HEK293 (cell line): ENCODE measurements around the gene TYROBP.

Source experiments
- ATF2 ChIP-seq: fragments of 450-650 bp; formaldehyde crosslinking; IDR thresholded peaks from 2 replicates; pipeline ENCODE4 v1.5.1; 2016; ENCODE audit warnings: missing biosample characterization, missing genetic modification characterization, low read depth
- CTCF ChIP-seq: fragments of 450-650 bp; formaldehyde crosslinking; IDR thresholded peaks from 2 replicates; pipeline ENCODE4 v1.5.1; 2016; ENCODE audit warnings: missing biosample characterization, missing genetic modification characterization
- GLI2 ChIP-seq: fragments of 450-650 bp; formaldehyde crosslinking; IDR thresholded peaks from 2 replicates; pipeline ENCODE4; 2017; ENCODE audit warnings: missing biosample characterization, missing genetic modification characterization, low read depth, borderline replicate concordance
- GLIS1 ChIP-seq: fragments of 450-650 bp; formaldehyde crosslinking; IDR thresholded peaks from 2 replicates; pipeline ENCODE4 v1.5.1; 2016; ENCODE audit warnings: missing biosample characterization, missing genetic modification characterization
- GLIS2 ChIP-seq: fragments of 450-650 bp; formaldehyde crosslinking; IDR thresholded peaks from 2 replicates; pipeline ENCODE4 v1.5.1; 2016; ENCODE audit warnings: missing biosample characterization, missing genetic modification characterization
- IKZF3 ChIP-seq: fragments of 450-650 bp; IDR thresholded peaks from 2 replicates; pipeline ENCODE4 v1.5.0; 2018; ENCODE audit warnings: missing biosample characterization, mild to moderate bottlenecking, missing genetic modification characterization, moderate library complexity
- KLF16 ChIP-seq: fragments of 450-650 bp; formaldehyde crosslinking; IDR thresholded peaks from 2 replicates; pipeline ENCODE4 v1.5.1; 2017; ENCODE audit warnings: missing biosample characterization, missing genetic modification characterization
- KLF8 ChIP-seq: fragments of 450-650 bp; formaldehyde crosslinking; IDR thresholded peaks from 2 replicates; pipeline ENCODE4 v1.5.1; 2016; ENCODE audit warnings: missing biosample characterization, missing genetic modification characterization
- MZF1 ChIP-seq: fragments of 450-650 bp; formaldehyde crosslinking; IDR thresholded peaks from 2 replicates; pipeline ENCODE4 v1.5.1; 2017; ENCODE audit warnings: missing biosample characterization, missing genetic modification characterization, borderline replicate concordance
- SCRT1 ChIP-seq: fragments of 450-650 bp; formaldehyde crosslinking; IDR thresholded peaks from 2 replicates; pipeline ENCODE4 v1.5.1; 2016; ENCODE audit warnings: missing biosample characterization, missing genetic modification characterization, borderline replicate concordance
- SP3 ChIP-seq: fragments of 450-650 bp; formaldehyde crosslinking; IDR thresholded peaks from 2 replicates; pipeline ENCODE4 v1.5.1; 2016; ENCODE audit warnings: missing biosample characterization, missing genetic modification characterization
- SP7 ChIP-seq: fragments of 450-650 bp; formaldehyde crosslinking; IDR thresholded peaks from 2 replicates; pipeline ENCODE4 v1.5.1; 2016; ENCODE audit warnings: missing biosample characterization, missing genetic modification characterization
- YY1 ChIP-seq: fragments of 450-650 bp; formaldehyde crosslinking; IDR thresholded peaks from 2 replicates; pipeline ENCODE4 v1.5.1; 2018; ENCODE audit warnings: missing biosample characterization, missing genetic modification characterization
- ZEB2 ChIP-seq: fragments of 450-650 bp; formaldehyde crosslinking; IDR thresholded peaks from 2 replicates; pipeline ENCODE4 v1.5.1; 2016; ENCODE audit warnings: missing biosample characterization, missing genetic modification characterization
- ZNF121 ChIP-seq: fragments of 450-650 bp; formaldehyde crosslinking; IDR thresholded peaks from 2 replicates; pipeline ENCODE4 v1.5.1; 2016; ENCODE audit warnings: missing biosample characterization, missing genetic modification characterization
- ZNF146 ChIP-seq: fragments of 450-650 bp; formaldehyde crosslinking; IDR thresholded peaks from 2 replicates; pipeline ENCODE4 v1.5.1; 2016; ENCODE audit warnings: missing biosample characterization, missing genetic modification characterization
- ZNF211 ChIP-seq: fragments of 450-650 bp; formaldehyde crosslinking; IDR thresholded peaks from 2 replicates; pipeline ENCODE4 v1.5.1; 2016; ENCODE audit warnings: low read depth, missing biosample characterization, missing genetic modification characterization
- ZNF221 ChIP-seq: fragments of 450-650 bp; formaldehyde crosslinking; IDR thresholded peaks from 2 replicates; pipeline ENCODE4 v1.5.1; 2017; ENCODE audit warnings: missing biosample characterization, missing genetic modification characterization, borderline replicate concordance
- ZNF23 ChIP-seq: fragments of 450-650 bp; formaldehyde crosslinking; IDR thresholded peaks from 2 replicates; pipeline ENCODE4 v1.5.1; 2016; ENCODE audit warnings: missing biosample characterization, missing genetic modification characterization, borderline replicate concordance
- ZNF24 ChIP-seq: fragments of 450-650 bp; formaldehyde crosslinking; IDR thresholded peaks from 2 replicates; pipeline ENCODE4 v1.5.1; 2016; ENCODE audit warnings: missing biosample characterization, missing genetic modification characterization
- ZNF341 ChIP-seq: fragments of 450-650 bp; formaldehyde crosslinking; IDR thresholded peaks from 2 replicates; pipeline ENCODE4; 2016; ENCODE audit warnings: low read depth, missing biosample characterization, missing genetic modification characterization
- ZNF549 ChIP-seq: fragments of 450-650 bp; IDR thresholded peaks from 2 replicates; pipeline ENCODE4 v1.5.1; 2018; ENCODE audit warnings: missing biosample characterization, missing genetic modification characterization, mild to moderate bottlenecking, inconsistent platforms, moderate library complexity
- ZNF585B ChIP-seq: fragments of 450-650 bp; formaldehyde crosslinking; IDR thresholded peaks from 2 replicates; pipeline ENCODE4 v1.5.1; 2016; ENCODE audit warnings: missing biosample characterization, missing genetic modification characterization
- ZNF600 ChIP-seq: fragments of 450-650 bp; formaldehyde crosslinking; IDR thresholded peaks from 2 replicates; pipeline ENCODE4 v1.5.1; 2016; ENCODE audit warnings: missing biosample characterization, missing genetic modification characterization
- ZNF610 ChIP-seq: fragments of 450-650 bp; formaldehyde crosslinking; IDR thresholded peaks from 2 replicates; pipeline ENCODE4 v1.5.1; 2016; ENCODE audit warnings: missing biosample characterization, missing genetic modification characterization, borderline replicate concordance
- ZNF639 ChIP-seq: fragments of 450-650 bp; formaldehyde crosslinking; IDR thresholded peaks from 2 replicates; pipeline ENCODE4 v1.5.1; 2016; ENCODE audit warnings: missing biosample characterization, missing genetic modification characterization
- ZNF660 ChIP-seq: fragments of 450-650 bp; IDR thresholded peaks from 2 replicates; pipeline ENCODE4 v1.5.1; 2018; ENCODE audit warnings: missing biosample characterization, mild to moderate bottlenecking, missing genetic modification characterization
- ZNF776 ChIP-seq: fragments of 450-650 bp; formaldehyde crosslinking; IDR thresholded peaks from 2 replicates; pipeline ENCODE4 v1.5.0; 2017; ENCODE audit warnings: missing biosample characterization, missing genetic modification characterization, borderline replicate concordance
- ZSCAN23 ChIP-seq: fragments of 450-650 bp; formaldehyde crosslinking; IDR thresholded peaks from 2 replicates; pipeline ENCODE4 v1.5.1; 2016; ENCODE audit warnings: missing biosample characterization, missing genetic modification characterization
- TF ChIP-seq, protein P1 (sequence below): fragments of 450-650 bp; formaldehyde crosslinking; IDR thresholded peaks from 2 replicates; pipeline ENCODE4 v1.5.1; 2016; ENCODE audit warnings: missing biosample characterization, missing genetic modification characterization
- TF ChIP-seq, protein P2 (sequence below): fragments of 450-650 bp; formaldehyde crosslinking; IDR thresholded peaks from 2 replicates; pipeline ENCODE4 v1.5.1; 2016; ENCODE audit warnings: missing biosample characterization, missing genetic modification characterization

TYROBP gene

GRCh38 chr19:35869327-35870123 is 38.6 kb downstream of the TYROBP start (continued):
- TF ChIP-seq ZNF211: no peak
- peak; percentile 88 for TF ChIP-seq IKZF3 (tag by site-specific recombination)
- TF ChIP-seq ZNF121 (tag by site-specific recombination): no peak
- peak; percentile 57; the same call in 1 of the 2 replicates for TF ChIP-seq ZSCAN23 (tag by site-specific recombination)
- TF ChIP-seq ZNF549 (tag by site-specific recombination): no peak
- TF ChIP-seq ZEB2: peak; percentile 93
- TF ChIP-seq ZNF600 (tag by site-specific recombination): peak; percentile 97
- TF ChIP-seq ATF2 (tag by site-specific recombination): no peak
- TF ChIP-seq SP3: peak; percentile 100
- TF ChIP-seq GLI2: no peak
- TF ChIP-seq KLF8 (tag by site-specific recombination): peak; percentile 89
- peak; percentile 96; the same call in 1 of the 2 replicates for TF ChIP-seq SCRT1 (tag by site-specific recombination)
- TF ChIP-seq ZNF585B (tag by site-specific recombination): no peak
- TF ChIP-seq MZF1: no peak
- peak; percentile 96 for TF ChIP-seq GLIS1 (tag by site-specific recombination)
- TF ChIP-seq YY1 (tag by site-specific recombination): peak; percentile 43; the same call in 1 of the 2 replicates
- peak; percentile 54 for TF ChIP-seq ZNF341 (tag by site-specific recombination)
- TF ChIP-seq ZNF146 (tag by site-specific recombination): peak; percentile 25; the same call in 1 of the 2 replicates
- TF ChIP-seq CTCF (tag by site-specific recombination): 0 out of 2 replicates have a peak, but pooled peaks have one; percentile 52
- no peak for TF ChIP-seq ZNF776 (tag by site-specific recombination)
- TF ChIP-seq ZNF660: peak; percentile 67; the same call in 1 of the 2 replicates
- peak; percentile 97 for TF ChIP-seq KLF16 (tag by site-specific recombination)
- TF ChIP-seq ZNF221 (tag by site-specific recombination): no peak
- no peak for TF ChIP-seq ZNF23 (tag by site-specific recombination)
- TF ChIP-seq, protein P1, sequence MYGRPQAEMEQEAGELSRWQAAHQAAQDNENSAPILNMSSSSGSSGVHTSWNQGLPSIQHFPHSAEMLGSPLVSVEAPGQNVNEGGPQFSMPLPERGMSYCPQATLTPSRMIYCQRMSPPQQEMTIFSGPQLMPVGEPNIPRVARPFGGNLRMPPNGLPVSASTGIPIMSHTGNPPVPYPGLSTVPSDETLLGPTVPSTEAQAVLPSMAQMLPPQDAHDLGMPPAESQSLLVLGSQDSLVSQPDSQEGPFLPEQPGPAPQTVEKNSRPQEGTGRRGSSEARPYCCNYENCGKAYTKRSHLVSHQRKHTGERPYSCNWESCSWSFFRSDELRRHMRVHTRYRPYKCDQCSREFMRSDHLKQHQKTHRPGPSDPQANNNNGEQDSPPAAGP (tag by site-specific recombination): peak; percentile 54; the same call in 1 of the 2 replicates
- peak; percentile 82 for TF ChIP-seq ZNF24 (tag by site-specific recombination)
- TF ChIP-seq, protein P2, sequence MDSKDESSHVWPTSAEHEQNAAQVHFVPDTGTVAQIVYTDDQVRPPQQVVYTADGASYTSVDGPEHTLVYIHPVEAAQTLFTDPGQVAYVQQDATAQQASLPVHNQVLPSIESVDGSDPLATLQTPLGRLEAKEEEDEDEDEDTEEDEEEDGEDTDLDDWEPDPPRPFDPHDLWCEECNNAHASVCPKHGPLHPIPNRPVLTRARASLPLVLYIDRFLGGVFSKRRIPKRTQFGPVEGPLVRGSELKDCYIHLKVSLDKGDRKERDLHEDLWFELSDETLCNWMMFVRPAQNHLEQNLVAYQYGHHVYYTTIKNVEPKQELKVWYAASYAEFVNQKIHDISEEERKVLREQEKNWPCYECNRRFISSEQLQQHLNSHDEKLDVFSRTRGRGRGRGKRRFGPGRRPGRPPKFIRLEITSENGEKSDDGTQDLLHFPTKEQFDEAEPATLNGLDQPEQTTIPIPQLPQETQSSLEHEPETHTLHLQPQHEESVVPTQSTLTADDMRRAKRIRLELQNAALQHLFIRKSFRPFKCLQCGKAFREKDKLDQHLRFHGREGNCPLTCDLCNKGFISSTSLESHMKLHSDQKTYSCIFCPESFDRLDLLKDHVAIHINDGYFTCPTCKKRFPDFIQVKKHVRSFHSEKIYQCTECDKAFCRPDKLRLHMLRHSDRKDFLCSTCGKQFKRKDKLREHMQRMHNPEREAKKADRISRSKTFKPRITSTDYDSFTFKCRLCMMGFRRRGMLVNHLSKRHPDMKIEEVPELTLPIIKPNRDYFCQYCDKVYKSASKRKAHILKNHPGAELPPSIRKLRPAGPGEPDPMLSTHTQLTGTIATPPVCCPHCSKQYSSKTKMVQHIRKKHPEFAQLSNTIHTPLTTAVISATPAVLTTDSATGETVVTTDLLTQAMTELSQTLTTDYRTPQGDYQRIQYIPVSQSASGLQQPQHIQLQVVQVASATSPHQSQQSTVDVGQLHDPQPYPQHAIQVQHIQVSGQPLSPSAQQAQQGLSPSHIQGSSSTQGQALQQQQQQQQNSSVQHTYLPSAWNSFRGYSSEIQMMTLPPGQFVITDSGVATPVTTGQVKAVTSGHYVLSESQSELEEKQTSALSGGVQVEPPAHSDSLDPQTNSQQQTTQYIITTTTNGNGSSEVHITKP (tag by site-specific recombination): peak; percentile 98
- TF ChIP-seq ZNF639 (tag by site-specific recombination): peak; percentile 70; the same call in 1 of the 2 replicates
- peak; percentile 99 for TF ChIP-seq GLIS2
- peak; percentile 80 for TF ChIP-seq ZNF610 (tag by site-specific recombination)
- TF ChIP-seq SP7 (tag by site-specific recombination): peak; percentile 76; the same call in 1 of the 2 replicates
